AG04450 (cell line): ENCODE results near the gene STAM. TPM values are rescaled to one million over a fixed set of nuclear protein-coding genes. Genes with fewer than 3 reads are reported as not detected.

Experiments used
- CTCF ChIA-PET: fragments of 300-600, 350-600 bp; formaldehyde crosslinking; extraction: SDS; loops from one replicate; lab custom pipeline; 2022; ENCODE audit warnings: antibody characterized with exemption, inconsistent platforms; lab: Charles Lee
- POLR2A ChIA-PET: fragments of 350-600 bp; formaldehyde crosslinking; extraction: SDS; loops from one replicate; lab custom pipeline; 2021; ENCODE audit warnings: antibody characterized with exemption, inconsistent platforms; lab: Yijun Ruan, JAX
- DNase-seq: peaks from one replicate; pipeline ENCODE4 v3.0.0-alpha.2; 2011; ENCODE audit warnings: low read depth, low spot score
- H3K27ac ChIP-seq: one replicate; pipeline ENCODE4 v1.5.1; 2012; ENCODE audit warnings: low read depth, low read length, control low read depth
- H3K27me3 ChIP-seq: one replicate; pipeline ENCODE4 v1.6.0; 2012; ENCODE audit warnings: low read length; ENCODE audit not compliant: control insufficient read depth, insufficient read depth
- H3K4me3 ChIP-seq: 2 replicates; pipeline ENCODE4 v1.5.1; 2011; ENCODE audit warnings: mild to moderate bottlenecking, low read depth, low read length, control low read depth
- H3K9me3 ChIP-seq: 2 replicates; pipeline ENCODE4 v1.5.1; 2012; ENCODE audit warnings: low read length; ENCODE audit not compliant: control insufficient read depth, insufficient read depth
- polyA plus RNA-seq: library from polyadenylated mRNA; depleted of rRNA; stranded (reverse); fragments of >200 nt; gene quantifications from 2 replicates; pipeline ENCODE4 v1.2.3, GENCODE V29; 2011
- TF ChIP-seq, protein P1 (sequence below): IDR thresholded peaks from 2 replicates; pipeline ENCODE4 v1.5.1; 2011; ENCODE audit warnings: low read depth, low read length, control low read depth, inconsistent platforms

The STAM gene
- polyA plus RNA-seq, 1 experiment: 43.6 TPM

DNA sequence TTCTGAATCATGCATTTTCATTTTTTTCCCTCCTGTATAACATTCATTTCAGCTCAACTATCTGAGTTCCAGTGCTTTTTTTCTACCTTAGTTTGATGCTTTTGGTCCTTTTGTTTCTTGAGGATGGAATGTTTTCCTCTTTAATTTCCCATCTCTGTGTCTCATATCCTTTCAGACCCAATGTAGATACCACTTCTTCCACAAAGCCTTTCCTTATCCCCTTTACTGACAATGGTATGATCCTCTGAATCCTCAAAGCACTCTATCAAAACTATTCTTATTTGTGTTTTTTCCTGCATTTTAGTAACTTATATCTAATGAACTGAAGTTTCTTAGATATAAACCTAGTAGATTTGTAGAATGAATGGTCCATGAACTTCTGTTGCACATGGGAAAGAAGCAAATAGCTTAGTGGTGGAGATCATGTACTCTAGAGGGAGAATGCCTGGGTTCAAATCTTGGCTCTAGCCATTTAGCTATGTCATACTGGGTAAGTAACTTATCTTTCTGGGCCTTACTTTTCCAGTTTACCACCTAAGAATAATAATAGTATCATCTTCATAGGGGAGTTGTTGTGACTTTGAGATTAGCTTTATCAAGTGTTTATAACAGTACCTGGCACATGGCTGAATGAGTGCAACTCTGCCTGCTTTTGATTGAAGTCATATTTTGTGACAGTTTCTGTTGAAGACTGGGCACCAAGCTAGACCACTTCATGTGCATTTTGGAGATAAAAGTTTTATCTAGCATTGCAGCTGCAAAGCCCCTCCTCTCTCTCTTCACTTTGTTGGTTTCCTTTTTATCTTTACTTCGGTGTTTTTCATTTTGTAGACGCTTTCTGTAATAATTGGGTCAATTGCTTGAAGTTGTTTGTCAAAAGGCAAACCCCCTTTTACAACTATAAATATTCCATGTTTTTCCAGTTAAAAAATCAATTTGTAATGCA, 18.5 kb downstream of the STAM start:
- ChIA-PET CTCF (interaction anchor here (0.6 to 1.3 kb wide), 2 partner anchors 12 to 15 kb away, joined by 3 to 5 read pairs; no protein-coding TSS in a partner anchor), POLR2A (no interaction called here)
- TF ChIP-seq, protein P1, sequence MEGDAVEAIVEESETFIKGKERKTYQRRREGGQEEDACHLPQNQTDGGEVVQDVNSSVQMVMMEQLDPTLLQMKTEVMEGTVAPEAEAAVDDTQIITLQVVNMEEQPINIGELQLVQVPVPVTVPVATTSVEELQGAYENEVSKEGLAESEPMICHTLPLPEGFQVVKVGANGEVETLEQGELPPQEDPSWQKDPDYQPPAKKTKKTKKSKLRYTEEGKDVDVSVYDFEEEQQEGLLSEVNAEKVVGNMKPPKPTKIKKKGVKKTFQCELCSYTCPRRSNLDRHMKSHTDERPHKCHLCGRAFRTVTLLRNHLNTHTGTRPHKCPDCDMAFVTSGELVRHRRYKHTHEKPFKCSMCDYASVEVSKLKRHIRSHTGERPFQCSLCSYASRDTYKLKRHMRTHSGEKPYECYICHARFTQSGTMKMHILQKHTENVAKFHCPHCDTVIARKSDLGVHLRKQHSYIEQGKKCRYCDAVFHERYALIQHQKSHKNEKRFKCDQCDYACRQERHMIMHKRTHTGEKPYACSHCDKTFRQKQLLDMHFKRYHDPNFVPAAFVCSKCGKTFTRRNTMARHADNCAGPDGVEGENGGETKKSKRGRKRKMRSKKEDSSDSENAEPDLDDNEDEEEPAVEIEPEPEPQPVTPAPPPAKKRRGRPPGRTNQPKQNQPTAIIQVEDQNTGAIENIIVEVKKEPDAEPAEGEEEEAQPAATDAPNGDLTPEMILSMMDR: no peak
- DNase-seq: no peak
- Histone ChIP-seq H3K9me3 (no peaks in the 10 kb centered on the region), H3K27me3 (no peaks in the 10 kb centered on the region), H3K4me3 (no peak overlapping the region), H3K27ac (no peak overlapping the region)

DNA sequence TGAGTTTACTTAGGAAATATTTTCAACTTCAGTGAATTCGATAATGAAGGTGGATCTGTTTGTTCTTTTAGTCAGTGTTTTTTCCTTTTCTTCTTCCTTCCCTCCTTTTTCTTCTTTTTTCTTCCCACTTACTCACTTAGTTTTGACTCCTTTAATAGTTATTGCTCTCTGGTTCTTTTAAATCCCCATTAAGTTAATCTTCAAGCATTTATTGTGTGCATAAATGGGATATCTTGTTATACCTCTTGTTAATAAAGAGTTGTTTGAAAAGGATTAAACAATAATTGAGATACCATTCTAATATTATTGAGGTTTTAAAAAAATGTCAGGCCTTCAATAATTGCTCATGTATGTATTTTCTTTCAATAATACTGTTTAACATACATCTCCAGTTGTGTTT, 19.5 kb downstream of the STAM start:
- Histone ChIP-seq H3K4me3 (no peak overlapping the region), H3K27ac (no peak overlapping the region), H3K9me3 (no peaks in the 10 kb centered on the region), H3K27me3 (no peaks in the 10 kb centered on the region)
- ChIA-PET CTCF (no interaction called here), POLR2A (no interaction called here)
- no peak for DNase-seq
- TF ChIP-seq, protein P1: no peak

DNA sequence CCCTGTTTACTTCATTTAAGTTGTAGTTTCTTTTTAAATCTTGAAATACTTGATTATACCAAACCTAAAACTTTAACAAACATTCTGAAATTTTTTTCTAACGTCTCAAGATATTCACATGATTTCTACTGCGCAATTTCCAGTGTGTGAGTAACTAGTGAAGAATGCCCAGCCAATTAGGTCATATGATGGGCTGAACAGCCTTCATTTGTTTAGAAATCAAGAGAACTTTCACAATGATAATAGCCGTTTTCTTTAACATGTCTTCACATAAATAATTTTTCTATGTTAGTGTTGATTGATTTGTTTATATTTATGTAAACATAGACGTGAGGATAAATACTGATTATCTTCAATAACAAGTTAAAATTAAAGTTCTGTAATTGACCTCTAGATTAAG, 21.8 kb downstream of the STAM start:
- TF ChIP-seq, protein P1: no peak
- ChIA-PET CTCF (no interaction called here), POLR2A (interaction anchor here (0.7 to 1.0 kb wide), 2 partner anchors 21 to 441 kb away, joined by 3 to 10 read pairs; no protein-coding TSS in a partner anchor)

DNA sequence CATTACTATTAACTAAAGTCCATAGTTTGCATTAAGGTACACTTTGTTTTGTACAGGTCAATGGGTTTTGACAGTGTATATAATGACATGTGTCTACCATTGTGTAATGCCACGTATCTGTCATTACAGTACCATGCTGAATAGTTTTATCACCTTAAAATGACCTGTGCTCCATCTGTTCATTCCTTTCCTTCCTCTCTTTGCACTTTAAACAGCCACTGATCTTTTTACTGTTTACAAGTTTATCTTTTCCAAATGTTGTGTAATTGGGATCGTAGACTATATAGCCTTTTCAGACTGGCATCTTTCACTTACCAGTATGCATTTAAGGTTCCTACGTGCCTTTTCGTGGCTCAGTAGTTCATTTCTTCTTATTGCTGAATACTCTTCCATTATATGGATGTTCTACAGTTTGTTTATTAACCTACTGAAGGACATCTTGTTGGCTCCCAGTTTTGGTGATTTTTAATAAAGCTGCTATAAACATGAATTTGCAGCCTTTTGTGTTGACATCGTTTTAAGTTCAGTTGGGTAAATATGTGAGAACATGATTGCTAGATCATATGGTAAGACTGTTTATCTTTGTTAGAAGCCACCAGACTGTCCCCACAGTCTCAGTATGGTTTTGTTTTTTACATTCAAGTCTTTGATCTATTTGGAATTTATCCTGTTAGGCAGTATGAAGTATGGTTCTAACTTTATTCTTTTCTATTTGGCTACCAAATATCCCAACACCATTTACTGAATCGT, 24.7 kb downstream of the STAM start:
- H3K27ac ChIP-seq: no peak overlapping the region
- ChIA-PET CTCF (no interaction called here), POLR2A (no interaction called here)

More for the DNA sequence above, 21.8 kb downstream of the STAM start:
- DNase-seq: peak; percentile 78
- no peaks in the 10 kb centered on the region for H3K9me3 ChIP-seq
- no peak overlapping the region for H3K27ac ChIP-seq
- H3K4me3 ChIP-seq: no peak overlapping the region
- H3K27me3 ChIP-seq: no peaks in the 10 kb centered on the region

More for the DNA sequence above, 24.7 kb downstream of the STAM start:
- no peak for DNase-seq
- Histone ChIP-seq H3K9me3 (no peaks in the 10 kb centered on the region), H3K4me3 (no peak overlapping the region), H3K27me3 (no peaks in the 10 kb centered on the region)
- TF ChIP-seq, protein P1: no peak
